WI38 (cell line): Measurements from ENCODE around the gene RAVER2.

Experiments
- H3K4me3 ChIP-seq: 2 replicates; pipeline ENCODE4 v1.5.1; 2011; ENCODE audit warnings: low read depth, mild to moderate bottlenecking, control low read depth, low read length
- CTCF ChIP-seq: IDR thresholded peaks from 2 replicates; pipeline ENCODE4 v1.5.1; 2012; ENCODE audit warnings: low read depth, mild to moderate bottlenecking, control low read depth, low read length

RAVER2 gene

DNA sequence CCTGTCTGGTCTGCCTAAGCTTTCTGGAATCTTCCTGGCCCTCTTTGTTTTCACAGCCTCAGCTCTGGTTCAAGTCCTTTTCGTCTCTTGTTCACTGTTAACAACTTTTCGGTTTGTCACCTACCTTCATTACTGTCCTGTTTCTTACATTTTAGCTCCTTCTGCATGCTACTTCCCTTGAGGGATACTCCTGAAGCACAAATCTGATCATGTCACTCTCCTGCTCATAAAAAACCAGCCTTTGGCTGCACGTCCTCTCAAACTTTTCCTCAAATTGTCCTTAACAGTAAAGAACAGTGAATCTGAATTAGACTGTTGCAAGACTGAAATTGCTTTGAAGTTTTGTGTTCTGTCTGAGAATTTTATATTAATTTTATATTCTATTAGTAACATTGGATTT lies 3.3 kb downstream of the RAVER2 start:
- TF ChIP-seq CTCF = no peak
- H3K4me3 ChIP-seq = no peak overlapping the region

- no peak for TF ChIP-seq CTCF
- no peak overlapping the region for H3K4me3 ChIP-seq
These were observed 3.8 kb downstream of the RAVER2 start for GRCh38 chr1:64748706-64749105.

GRCh38 chr1:64750092-64750491 lies 5.2 kb downstream of the RAVER2 start:
- H3K4me3 ChIP-seq = no peak overlapping the region
- no peak for TF ChIP-seq CTCF

GRCh38 chr1:64750875-64751274 lies 6.0 kb downstream of the RAVER2 start:
- TF ChIP-seq CTCF = no peak
- H3K4me3 ChIP-seq = no peak overlapping the region

- TF ChIP-seq CTCF = no peak
- H3K4me3 ChIP-seq = no peak overlapping the region
These were observed 9.3 kb downstream of the RAVER2 start for GRCh38 chr1:64754173-64754572.

DNA sequence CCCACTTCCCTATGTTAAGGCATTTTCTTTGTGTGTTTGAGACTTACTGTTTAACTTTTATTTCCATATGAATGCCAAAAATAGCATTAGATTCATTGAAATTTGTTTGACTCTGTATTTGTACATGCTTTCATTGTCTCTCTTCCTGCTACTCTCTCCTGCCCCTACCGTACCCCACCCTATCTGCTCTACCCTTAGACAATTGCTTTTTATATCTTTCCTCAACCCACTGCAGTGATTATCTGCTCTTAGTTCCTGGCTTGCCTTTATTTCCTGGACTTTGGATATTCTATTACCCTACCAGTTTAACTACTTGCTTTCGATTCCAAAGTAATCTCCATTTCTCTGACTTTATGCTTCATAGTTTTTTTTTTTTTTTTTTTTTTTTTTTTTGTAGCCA lies 10.5 kb downstream of the RAVER2 start:
- no peak for TF ChIP-seq CTCF
- H3K4me3 ChIP-seq = no peak overlapping the region

DNA sequence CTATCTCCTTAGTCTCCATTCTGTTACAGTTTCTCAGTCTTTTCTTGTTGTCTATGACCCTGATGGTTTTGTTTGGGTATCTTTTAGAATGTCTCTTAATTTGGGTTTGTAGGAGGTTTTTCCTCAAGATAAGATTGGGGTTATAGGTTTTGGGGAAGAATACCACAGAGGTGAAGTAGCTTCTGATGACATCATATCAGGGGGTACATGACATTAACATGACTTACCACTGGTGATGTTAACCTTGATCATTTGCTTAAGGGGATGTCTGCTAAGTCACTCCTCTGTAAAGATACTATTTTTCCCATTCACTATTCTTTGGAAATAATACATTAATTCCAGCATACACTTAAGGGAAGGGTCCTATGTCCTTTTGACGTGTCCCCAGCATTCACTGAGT lies 11.9 kb downstream of the RAVER2 start:
- no peak for TF ChIP-seq CTCF
- H3K4me3 ChIP-seq = no peak overlapping the region
